Stimulated activated CD8-positive, alpha-beta memory T cell treated with anti-CD3 and anti-CD28 coated beads, Interleukin-12 subunit alpha, Interleukin-12 subunit beta, amount 100 ng/mL, for 4 hours (primary cell): ENCODE results near the gene LIPI.
"Not testable (repeated sequence)": the region's sequence is repeated elsewhere in the genome, so short reads cannot be mapped to it uniquely, and the experiment has no call there.

Experiments used
- DNase-seq: peaks from one replicate; pipeline ENCODE4 v3.0.0-alpha.2; 2020; ENCODE audit warnings: low read depth

Gene LIPI

DNA sequence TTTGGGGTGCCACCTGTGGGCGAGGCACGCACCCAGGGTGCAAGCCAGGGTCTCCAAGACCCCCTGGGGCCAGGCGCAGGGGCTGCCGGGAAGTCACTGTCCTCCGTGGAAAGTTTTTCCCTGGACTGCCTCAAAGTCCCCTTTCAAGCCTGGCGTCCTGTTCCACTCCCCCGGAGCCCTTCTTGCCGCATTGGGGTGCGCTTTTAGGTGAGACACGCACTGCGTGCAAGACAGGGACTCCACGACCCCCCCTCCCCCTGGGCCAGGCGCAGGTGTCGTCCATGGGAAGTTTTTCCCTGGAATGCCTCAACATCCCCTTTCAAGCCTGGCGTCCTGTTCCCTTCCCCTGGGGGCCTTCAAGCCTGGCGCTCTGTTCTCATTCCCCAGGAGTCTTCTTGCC lies 137.1 kb downstream of the LIPI start:
- no peak for DNase-seq

DNA sequence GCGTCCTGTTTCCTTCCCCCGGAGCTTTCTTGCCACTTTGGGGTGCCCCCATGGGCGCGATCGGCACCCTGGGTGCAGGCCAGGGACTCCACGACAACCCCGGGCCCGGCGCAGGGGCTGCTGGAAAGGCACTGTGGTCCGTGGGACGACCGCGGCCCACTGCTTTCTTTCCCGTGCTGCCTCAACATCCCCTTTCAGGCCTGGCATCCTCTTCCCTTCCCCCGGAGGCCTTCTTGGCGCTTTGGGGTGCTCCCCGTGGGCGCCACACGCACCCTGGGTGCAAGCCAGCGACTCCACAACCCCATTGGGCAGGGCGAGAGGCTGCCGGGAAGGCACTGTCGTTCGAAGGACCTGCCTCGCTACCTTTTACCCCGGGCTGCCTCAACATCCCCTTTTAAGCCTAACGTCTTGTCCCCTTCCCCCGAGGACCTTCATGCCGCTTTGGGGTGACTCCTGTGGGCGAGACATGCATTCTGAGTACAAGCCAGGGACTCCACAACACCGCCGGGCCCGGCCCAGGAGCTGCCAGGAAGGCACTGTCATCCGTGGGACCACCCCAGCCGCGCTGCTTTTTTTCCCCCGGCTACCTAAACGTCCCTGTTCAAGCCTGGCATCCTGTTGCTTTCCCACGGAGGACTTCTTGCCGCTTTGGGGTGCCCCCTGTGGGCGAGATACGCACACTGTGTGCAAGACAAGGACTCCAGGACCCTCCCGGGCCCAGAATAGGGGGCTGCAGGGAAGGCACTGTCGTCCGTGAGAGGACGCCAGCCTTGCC lies 137.8 kb downstream of the LIPI start:
- no peak for DNase-seq

DNA sequence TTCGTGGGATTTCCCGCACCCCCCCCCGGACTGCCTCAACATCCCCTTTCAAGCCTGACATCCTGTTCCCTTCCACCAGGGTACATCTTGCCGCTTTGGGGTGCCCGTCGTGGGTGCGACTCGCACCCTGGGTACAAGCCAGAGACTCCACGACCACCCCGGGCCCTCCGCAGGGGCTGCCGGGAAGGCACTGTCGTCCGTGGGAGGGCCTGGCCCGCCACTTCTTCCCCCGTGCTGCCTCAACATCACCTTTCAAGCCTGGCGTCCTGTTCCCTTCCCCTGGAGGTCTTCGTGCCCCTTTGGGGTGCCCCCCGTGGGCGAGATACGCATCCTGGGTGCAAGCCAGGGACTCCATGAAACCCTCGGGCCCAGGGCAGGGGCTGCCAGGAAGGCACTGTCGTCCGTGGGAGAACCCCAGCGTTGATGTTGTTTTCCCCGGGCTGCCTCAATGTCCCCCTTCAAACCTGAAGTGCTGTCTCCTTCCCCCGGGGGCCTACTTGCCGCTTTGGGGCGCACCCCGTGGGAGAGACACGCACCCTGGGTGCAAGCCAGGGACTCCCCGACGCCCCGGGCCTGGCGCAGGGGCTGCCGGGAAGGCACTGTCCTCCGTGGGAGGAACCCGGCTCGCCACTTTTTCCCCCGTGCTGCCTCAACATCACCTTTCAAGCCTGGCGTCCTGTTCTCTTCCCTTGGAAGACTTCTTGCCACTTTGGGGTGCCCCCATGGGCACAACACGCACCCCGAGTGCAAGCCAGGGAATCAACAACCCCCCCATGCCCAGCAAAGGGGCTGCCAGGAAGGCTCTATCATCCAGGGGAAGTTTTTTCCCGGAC lies 138.6 kb downstream of the LIPI start:
- no peak for DNase-seq

DNA sequence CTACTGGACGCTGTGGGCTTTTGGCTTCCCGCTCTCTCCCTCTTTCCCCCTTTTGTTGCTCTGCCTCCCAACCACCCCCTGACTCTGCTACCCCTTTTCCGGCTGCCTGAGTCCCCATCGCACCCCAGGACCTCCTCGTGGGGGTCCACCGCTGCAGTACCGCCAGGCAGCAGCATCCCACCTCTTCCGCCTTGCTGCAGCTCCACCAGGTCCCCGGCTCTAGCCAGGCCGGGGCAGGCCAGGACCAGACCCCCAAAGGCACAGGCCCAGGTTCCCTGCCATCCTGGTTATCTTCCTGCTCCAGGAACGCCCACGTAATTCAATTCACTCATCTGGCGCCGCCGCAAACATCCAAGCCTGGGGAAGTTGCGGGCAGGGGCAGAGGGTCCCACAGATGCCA lies 139.8 kb downstream of the LIPI start:
- DNase-seq = no peak

DNA sequence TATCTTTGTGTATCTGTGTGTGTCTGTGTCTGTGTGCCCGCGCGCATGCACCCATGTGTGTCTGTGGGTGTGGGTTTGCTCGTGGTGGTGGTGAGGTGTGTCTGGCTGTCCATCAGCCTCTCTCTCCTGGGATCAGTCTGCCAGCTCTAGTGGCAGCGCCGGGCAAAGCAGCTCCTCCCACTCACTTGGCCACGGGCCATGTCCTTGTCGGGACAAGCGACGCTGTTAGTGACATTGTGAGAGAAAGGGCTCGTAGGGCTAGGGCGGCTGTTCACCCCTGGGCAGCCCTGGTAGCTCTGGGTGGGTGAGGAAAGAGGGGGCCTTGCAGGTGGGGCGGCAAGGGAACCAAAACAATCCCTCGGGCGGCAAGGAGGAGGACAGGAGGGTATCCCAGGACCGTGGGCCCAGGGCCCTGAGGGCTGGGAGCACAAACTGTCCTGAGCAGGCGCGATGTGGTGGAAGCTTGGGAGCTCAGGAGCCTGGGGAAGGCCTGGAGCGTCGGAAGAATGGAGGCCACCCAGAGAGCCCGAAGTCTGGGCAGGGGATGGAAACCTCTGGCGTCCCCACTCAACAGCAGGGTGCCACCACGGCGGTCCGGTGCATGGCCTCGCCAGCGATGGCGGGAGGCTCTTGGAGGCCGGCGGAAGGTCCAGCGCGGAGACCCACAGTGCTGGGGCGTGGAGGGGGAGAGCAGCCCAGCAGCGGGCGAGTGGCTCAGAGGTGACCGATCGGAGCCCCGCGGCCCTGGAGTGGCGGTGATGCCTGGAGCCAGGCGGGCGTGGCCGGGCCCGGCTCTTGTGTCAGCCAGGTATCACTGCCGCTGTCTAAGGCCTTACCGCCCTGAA lies 140.5 kb downstream of the LIPI start:
- DNase-seq = no peak

DNA sequence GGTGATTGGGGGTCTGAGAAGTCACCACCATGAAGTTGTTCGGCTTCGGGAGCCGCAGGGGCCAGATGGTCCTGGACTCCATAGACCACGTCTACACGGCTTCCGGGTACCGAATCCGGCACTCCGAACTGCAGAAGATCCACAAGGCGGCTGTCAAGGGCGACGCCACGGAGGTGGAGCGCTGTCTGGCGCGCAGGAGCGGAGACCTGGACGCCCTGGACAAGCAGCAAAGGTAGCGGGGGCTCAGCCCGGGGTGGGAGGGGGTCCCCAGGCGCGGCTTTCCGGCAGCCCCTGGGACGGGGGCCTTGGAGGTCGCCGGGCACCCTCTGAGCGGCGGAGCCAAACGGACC lies 146.5 kb downstream of the LIPI start:
- DNase-seq = no peak

DNA sequence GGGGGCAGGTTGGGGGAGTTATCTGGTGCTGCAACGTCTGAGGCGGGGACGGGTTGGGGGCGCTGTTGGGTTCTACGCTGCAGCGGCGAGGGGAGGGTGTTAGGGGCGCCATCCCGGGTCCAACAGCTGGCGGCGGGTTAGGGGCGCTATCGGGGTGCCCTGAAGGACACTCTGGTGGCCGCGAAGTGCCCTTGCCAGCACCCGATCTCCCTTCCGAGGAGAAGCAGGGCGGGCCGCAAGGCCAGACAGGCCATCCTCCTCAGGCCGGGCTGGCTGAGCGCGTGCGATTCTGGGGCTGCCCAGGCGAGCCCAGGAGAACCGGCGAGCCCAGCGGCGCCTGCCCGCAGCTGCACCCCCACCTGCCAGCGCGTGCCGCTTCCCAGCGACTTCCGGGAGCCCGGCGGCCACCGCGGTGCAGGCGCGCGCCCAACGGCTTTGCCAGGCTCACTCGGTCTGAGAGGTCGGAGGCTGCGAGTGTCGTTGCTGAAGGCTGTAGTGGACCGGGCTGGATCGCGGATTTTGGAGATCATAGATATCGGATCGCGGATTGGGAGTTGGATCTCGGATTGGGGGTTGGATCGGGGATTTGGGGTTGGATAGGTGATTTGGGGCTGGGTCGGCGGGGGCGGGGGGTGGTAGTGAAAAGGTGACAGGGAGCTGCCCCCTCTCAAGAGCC lies 147.0 kb downstream of the LIPI start:
- DNase-seq = not testable (repeated sequence)

DNA sequence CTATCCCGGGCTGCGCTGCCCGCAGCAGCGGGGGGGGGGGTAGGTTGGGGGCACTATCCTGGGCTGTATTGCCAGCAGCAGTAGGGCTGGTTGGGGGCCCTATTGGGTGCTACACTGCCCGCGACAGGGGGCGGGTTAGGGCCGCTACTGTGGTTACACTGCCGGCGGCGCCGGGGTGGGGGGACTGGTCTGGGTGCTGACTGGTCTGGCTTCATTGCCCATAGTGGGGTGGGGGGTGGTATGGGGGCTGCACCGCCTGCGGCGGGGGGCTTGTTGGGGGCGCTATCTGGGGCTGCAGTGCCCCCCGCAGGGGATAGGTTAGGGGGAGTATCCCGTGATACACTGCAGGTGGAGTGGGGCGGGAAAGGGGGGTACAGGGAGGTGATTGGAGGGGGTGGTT lies 148.1 kb downstream of the LIPI start:
- DNase-seq = not testable (repeated sequence)

DNA sequence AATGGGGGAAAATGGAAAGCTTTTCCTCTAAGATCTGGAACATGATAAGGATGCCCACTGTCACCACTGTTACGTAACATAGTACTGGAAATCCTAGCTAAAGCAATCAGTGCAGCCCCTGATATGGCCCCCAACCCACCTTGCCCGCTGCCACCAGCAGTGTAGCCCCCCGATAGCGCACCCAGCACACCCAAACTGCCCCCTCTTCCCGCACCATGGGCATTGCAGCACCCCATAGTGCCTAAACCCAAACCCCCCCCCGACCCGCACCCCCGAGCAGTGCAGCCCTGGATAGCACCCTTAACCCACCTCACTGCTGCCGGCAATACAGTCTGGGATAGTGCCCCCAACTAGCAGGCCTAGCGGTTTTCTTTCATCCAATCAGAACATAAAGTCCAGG lies 148.9 kb downstream of the LIPI start:
- not testable (repeated sequence) for DNase-seq

DNA sequence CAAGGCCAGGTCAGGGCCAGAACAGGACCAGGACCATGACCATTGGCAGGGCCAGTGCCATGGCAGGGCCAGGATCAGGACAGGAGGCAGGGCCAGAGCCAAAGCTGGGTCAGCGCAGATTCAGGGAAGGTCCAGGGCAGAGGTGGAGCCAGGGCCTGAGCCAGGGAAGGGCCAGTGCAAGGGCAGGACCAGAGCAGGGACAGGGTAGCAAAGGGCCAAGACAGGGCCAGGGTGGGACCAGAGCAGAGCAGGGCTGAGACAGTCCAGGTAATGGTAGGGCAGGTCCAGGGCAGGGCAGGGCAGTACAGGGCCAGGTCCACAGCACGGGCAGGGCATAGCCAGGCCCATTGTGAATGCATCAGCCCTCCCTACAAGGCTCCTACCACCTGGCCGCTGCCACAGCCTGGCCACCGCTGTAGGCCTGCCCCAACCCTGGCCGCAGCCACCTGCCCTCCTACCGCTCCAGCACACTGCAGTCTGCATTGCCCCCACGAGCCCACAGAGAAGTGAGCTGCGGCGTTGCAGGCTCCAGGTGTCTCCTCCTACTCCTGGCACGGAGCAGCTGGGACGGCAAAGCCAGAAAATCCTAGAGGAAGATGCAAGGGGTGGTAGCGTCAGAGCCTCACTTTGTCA lies 151.6 kb downstream of the LIPI start:
- not testable (repeated sequence) for DNase-seq
